Gastrocnemius medialis (tissue), 4 donors: ENCODE results near the gene AFAP1L2.

Source experiments
- CTCF ChIP-seq, 5 experiments: fragments of 450-650 bp in 3 of 5; fragments of 200-600 bp in 2 of 5; sonication (generic) in 2 of 5; IDR thresholded peaks in 4 of 5; conservative IDR thresholded peaks in 1 of 5; 1 replicate in 4 of 5; 2 replicates in 1 of 5; pipeline ENCODE4 v1.5.1; 2016 to 2019; ENCODE audit warnings: antibody characterized with exemption in 5 of 5, mild to moderate bottlenecking in 3 of 5, moderate library complexity in 3 of 5
- POLR2A ChIP-seq, 2 donors: fragments of 450-650 bp; IDR thresholded peaks; one replicate each; pipeline ENCODE4 v1.6.1; 2017; ENCODE audit warnings: antibody characterized with exemption in 2 of 2, mild to moderate bottlenecking in 2 of 2, moderate library complexity in 2 of 2

GRCh38 chr10:114255227-114255626 is 149.1 kb downstream of the AFAP1L2 start:
- no peak for TF ChIP-seq POLR2A (IDR thresholded peaks at IDR 0.05)
- TF ChIP-seq CTCF (IDR thresholded peaks at IDR 0.05 in 4 of 5, conservative IDR thresholded peaks at IDR 0.05 in 1 of 5), result no peak
